Measurements from ENCODE around the gene LARGE1. TPM values are rescaled to one million over a fixed set of nuclear protein-coding genes. Genes with fewer than 3 reads are reported as not detected.

LARGE1 gene
- total RNA-seq, 2 donors from 2014 or later: 29.5 to 42.1 TPM

- DNase-seq (ENCODE audit: low spot score) (no peak), ATAC-seq (ENCODE audit: insufficient number of reproducible peaks, low FRiP score, low read depth) (no peak)
- Histone ChIP-seq H3K9me3 (no peaks in the 10 kb centered on the region), H3K4me1 (ENCODE audit: control insufficient read depth in 1 of 2, low read depth in 2 of 2) (no peaks in the 10 kb centered on the region), H3K27ac (no peak overlapping the region), H3K36me3 (no peaks in the 10 kb centered on the region), H3K4me3 (no peak overlapping the region), H3K27me3 (replicated peaks; ENCODE audit: insufficient read depth) (no peaks in the 10 kb centered on the region)
- no peak for TF ChIP-seq CTCF (IDR thresholded peaks at IDR 0.05)
These were observed 36.8 kb upstream of the LARGE1 start for GRCh38 chr22:33957086-33957485.

GRCh38 chr22:33952776-33953175, 32.5 kb upstream of the LARGE1 start:
- H3K4me3 ChIP-seq: no peak overlapping the region
- TF ChIP-seq CTCF (IDR thresholded peaks at IDR 0.05): no peak
- no peaks in the 10 kb centered on the region for H3K36me3 ChIP-seq
- no peaks in the 10 kb centered on the region for H3K27me3 ChIP-seq (replicated peaks; ENCODE audit: insufficient read depth)
- DNase-seq (ENCODE audit: low spot score): no peak
- ATAC-seq (ENCODE audit: insufficient number of reproducible peaks, low FRiP score, low read depth): no peak
- no peaks in the 10 kb centered on the region for H3K9me3 ChIP-seq
- no peaks in the 10 kb centered on the region for H3K4me1 ChIP-seq (ENCODE audit: control insufficient read depth in 1 of 2, low read depth in 2 of 2)
- H3K27ac ChIP-seq: no peak overlapping the region

- no peaks in the 10 kb centered on the region for H3K4me1 ChIP-seq (ENCODE audit: control insufficient read depth in 1 of 2, low read depth in 2 of 2)
- no peak overlapping the region for H3K4me3 ChIP-seq
- no peaks in the 10 kb centered on the region for H3K27me3 ChIP-seq (replicated peaks; ENCODE audit: insufficient read depth)
- ATAC-seq (ENCODE audit: insufficient number of reproducible peaks, low FRiP score, low read depth) (no peak), DNase-seq (ENCODE audit: low spot score) (no peak)
- no peak overlapping the region for H3K27ac ChIP-seq
- no peaks in the 10 kb centered on the region for H3K9me3 ChIP-seq
- TF ChIP-seq CTCF (IDR thresholded peaks at IDR 0.05): no peak
- H3K36me3 ChIP-seq: no peaks in the 10 kb centered on the region
These were observed 20.5 kb upstream of the LARGE1 start for GRCh38 chr22:33940741-33941140.

GRCh38 chr22:33932997-33933396, 12.7 kb upstream of the LARGE1 start:
- Histone ChIP-seq H3K9me3 (no peaks in the 10 kb centered on the region), H3K4me3 (no peak overlapping the region), H3K27ac (no peak overlapping the region), H3K4me1 (ENCODE audit: control insufficient read depth in 1 of 2, low read depth in 2 of 2) (no peaks in the 10 kb centered on the region), H3K27me3 (replicated peaks; ENCODE audit: insufficient read depth) (no peaks in the 10 kb centered on the region), H3K36me3 (no peaks in the 10 kb centered on the region)
- no peak for DNase-seq (ENCODE audit: low spot score)
- TF ChIP-seq CTCF (IDR thresholded peaks at IDR 0.05): no peak
- no peak for ATAC-seq (ENCODE audit: insufficient number of reproducible peaks, low FRiP score, low read depth)

- H3K4me1 ChIP-seq (ENCODE audit: control insufficient read depth in 1 of 2, low read depth in 2 of 2): no peaks in the 10 kb centered on the region
- H3K9me3 ChIP-seq: no peaks in the 10 kb centered on the region
- ATAC-seq (ENCODE audit: insufficient number of reproducible peaks, low FRiP score, low read depth) (no peak), DNase-seq (ENCODE audit: low spot score) (no peak)
- no peak overlapping the region for H3K27ac ChIP-seq
- H3K36me3 ChIP-seq: no peaks in the 10 kb centered on the region
- H3K4me3 ChIP-seq: no peak overlapping the region
- no peaks in the 10 kb centered on the region for H3K27me3 ChIP-seq (replicated peaks; ENCODE audit: insufficient read depth)
- no peak for TF ChIP-seq CTCF (IDR thresholded peaks at IDR 0.05)
These were observed 11.1 kb upstream of the LARGE1 start for GRCh38 chr22:33931406-33931805.
